ENCODE measurements around the gene FAM149A. TPM values are rescaled to one million over a fixed set of nuclear protein-coding genes. Genes with fewer than 3 reads are reported as not detected.

Gene FAM149A
- total and polyA plus RNA-seq, 5 donors from 2014 or later = 0.52 to 1.1 TPM; not detected in 3

GRCh38 chr4:186205156-186205555, 100.7 kb downstream of the FAM149A start:
- DNase-seq = no peak
- Mint-ChIP-seq H3K4me1 (peaks cover 0 to 32% (median 12%) of the 10 kb centered on the region in 4 donors), H3K27ac (peak overlapping the region in 1 of 3 donors; percentile 37), H3K27me3 (no peaks in the 10 kb centered on the region), H3K4me3 (peak overlapping the region in 1 of 4 donors; percentile 24), H3K36me3 (peaks cover 25% of the 10 kb centered on the region), H3K9me3 (peaks cover 0 to 12% (median 3%) of the 10 kb centered on the region in 7 donors)
- peaks cover 4% of the 10 kb centered on the region for H3K4me1 ChIP-seq (ENCODE audit: control insufficient read depth, insufficient read depth, low read length, poor library complexity, severe bottlenecking)
- ATAC-seq (ENCODE audit: low read depth in 2 of 2) = no peak
- H3K36me3 ChIP-seq (ENCODE audit: control insufficient read depth, insufficient read depth, low read length) = peaks cover 14% of the 10 kb centered on the region
- H3K27me3 ChIP-seq (ENCODE audit: control insufficient read depth, insufficient read depth, low read length) = no peaks in the 10 kb centered on the region
- H3K9me3 ChIP-seq (ENCODE audit: control insufficient read depth in 2 of 2, low read length in 2 of 2) = peaks cover 6 to 11% of the 10 kb centered on the region in 2 experiments
- H3K4me3 ChIP-seq (ENCODE audit: low read depth, low read length) = no peak overlapping the region
- peak overlapping the region; percentile 76 for H3K27ac ChIP-seq (ENCODE audit: insufficient read depth, low read length, poor library complexity, severe bottlenecking)

GRCh38 chr4:186216465-186217024, 112.0 kb downstream of the FAM149A start:
- H3K9me3 Mint-ChIP-seq = peaks cover 0 to 2% (median 0%) of the 10 kb centered on the region in 7 donors
- no peaks in the 10 kb centered on the region for H3K36me3 ChIP-seq (ENCODE audit: control insufficient read depth, insufficient read depth, low read length)
- no peak for DNase-seq
- H3K36me3 Mint-ChIP-seq = peaks cover 6% of the 10 kb centered on the region
- peaks cover 0 to 6% (median under 1%) of the 10 kb centered on the region in 4 donors for H3K4me1 Mint-ChIP-seq
- no peaks in the 10 kb centered on the region for H3K4me1 ChIP-seq (ENCODE audit: control insufficient read depth, insufficient read depth, low read length, poor library complexity, severe bottlenecking)
- no peaks in the 10 kb centered on the region for H3K27me3 ChIP-seq (ENCODE audit: control insufficient read depth, insufficient read depth, low read length)
- no peaks in the 10 kb centered on the region for H3K9me3 ChIP-seq (ENCODE audit: control insufficient read depth in 2 of 2, low read length in 2 of 2)
- no peak overlapping the region for H3K4me3 Mint-ChIP-seq
- no peak overlapping the region for H3K4me3 ChIP-seq (ENCODE audit: low read depth, low read length)
- H3K27ac ChIP-seq (ENCODE audit: insufficient read depth, low read length, poor library complexity, severe bottlenecking) = no peak overlapping the region
- peaks cover 4% of the 10 kb centered on the region for H3K27me3 Mint-ChIP-seq
- H3K27ac Mint-ChIP-seq = peak overlapping the region in 1 of 3 donors; percentile 11
- ATAC-seq (ENCODE audit: low read depth in 2 of 2) = no peak

DNA sequence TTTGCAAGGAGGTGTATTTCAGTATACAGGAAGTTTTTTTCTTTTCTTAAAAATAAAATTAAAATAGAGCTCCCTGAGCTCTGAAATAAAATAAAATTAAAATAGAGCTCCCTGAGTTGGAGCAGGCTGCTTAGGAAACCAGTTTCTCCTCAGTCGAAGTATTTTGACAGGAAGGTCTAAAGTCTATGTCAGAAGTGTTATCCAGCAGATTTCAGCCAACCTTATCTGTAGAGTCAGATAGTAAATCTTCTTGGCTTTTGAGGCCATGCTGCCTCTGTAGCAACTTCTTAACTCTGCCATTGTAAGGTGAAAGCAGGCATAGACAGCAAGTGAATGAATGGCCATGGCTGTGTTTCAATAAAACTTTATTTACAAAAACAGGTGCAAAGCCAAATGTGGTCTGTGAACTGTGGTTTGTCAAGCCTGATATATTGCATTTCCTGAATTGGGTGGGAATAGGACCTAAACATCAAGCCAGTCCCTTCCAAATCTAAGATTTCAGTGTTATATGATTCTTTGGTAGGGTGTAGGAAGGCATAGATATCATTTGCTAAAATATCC, 113.3 kb downstream of the FAM149A start:
- H3K9me3 Mint-ChIP-seq = peaks cover 0 to 3% (median 0%) of the 10 kb centered on the region in 7 donors
- no peaks in the 10 kb centered on the region for H3K9me3 ChIP-seq (ENCODE audit: control insufficient read depth in 2 of 2, low read length in 2 of 2)
- H3K27ac ChIP-seq (ENCODE audit: insufficient read depth, low read length, poor library complexity, severe bottlenecking) = no peak overlapping the region
- H3K4me1 ChIP-seq (ENCODE audit: control insufficient read depth, insufficient read depth, low read length, poor library complexity, severe bottlenecking) = no peaks in the 10 kb centered on the region
- no peaks in the 10 kb centered on the region for H3K36me3 Mint-ChIP-seq
- peaks cover 0 to 6% (median under 1%) of the 10 kb centered on the region in 4 donors for H3K4me1 Mint-ChIP-seq
- DNase-seq (no peak), ATAC-seq (ENCODE audit: low read depth in 2 of 2) (no peak)
- H3K4me3 ChIP-seq (ENCODE audit: low read depth, low read length) = no peak overlapping the region
- H3K27me3 Mint-ChIP-seq = peaks cover 4% of the 10 kb centered on the region
- no peak overlapping the region for H3K4me3 Mint-ChIP-seq
- no peak overlapping the region for H3K27ac Mint-ChIP-seq
- H3K36me3 ChIP-seq (ENCODE audit: control insufficient read depth, insufficient read depth, low read length) = no peaks in the 10 kb centered on the region
- no peaks in the 10 kb centered on the region for H3K27me3 ChIP-seq (ENCODE audit: control insufficient read depth, insufficient read depth, low read length)

GRCh38 chr4:186221624-186222023, 117.1 kb downstream of the FAM149A start:
- Mint-ChIP-seq H3K4me1 (peaks cover 0 to 6% (median 0%) of the 10 kb centered on the region in 4 donors), H3K27ac (no peak overlapping the region), H3K36me3 (peaks cover 11% of the 10 kb centered on the region), H3K27me3 (peaks cover 9% of the 10 kb centered on the region), H3K4me3 (no peak overlapping the region), H3K9me3 (peaks cover 0 to 18% (median 6%) of the 10 kb centered on the region in 7 donors)
- Histone ChIP-seq H3K36me3 (ENCODE audit: control insufficient read depth, insufficient read depth, low read length) (no peaks in the 10 kb centered on the region), H3K9me3 (ENCODE audit: control insufficient read depth in 2 of 2, low read length in 2 of 2) (peaks cover 0 to 9% of the 10 kb centered on the region in 2 experiments), H3K27me3 (ENCODE audit: control insufficient read depth, insufficient read depth, low read length) (no peaks in the 10 kb centered on the region), H3K4me3 (ENCODE audit: low read depth, low read length) (no peak overlapping the region), H3K4me1 (ENCODE audit: control insufficient read depth, insufficient read depth, low read length, poor library complexity, severe bottlenecking) (no peaks in the 10 kb centered on the region), H3K27ac (ENCODE audit: insufficient read depth, low read length, poor library complexity, severe bottlenecking) (no peak overlapping the region)
- no peak for DNase-seq
- no peak for ATAC-seq (ENCODE audit: low read depth in 2 of 2)

Other genes starting within 250 kb of the FAM149A start
- 0.47 TPM for gene TLR3, start 35.5 kb upstream of the FAM149A start, total RNA-seq
- 1 to 10 TPM in 2 of 4 donors, under 1 TPM in 2; 0.20 to 2.5 (median 0.82) TPM for gene TLR3, start 35.5 kb upstream of the FAM149A start, polyA plus RNA-seq
- gene CYP4V2, start 86.9 kb downstream of the FAM149A start, total RNA-seq = 29.1 TPM
- gene CYP4V2, start 86.9 kb downstream of the FAM149A start, polyA plus RNA-seq = 10 to 100 TPM; 26.1 to 30.9 (median 27.8) TPM
- 1.2 TPM for gene KLKB1, start 122.8 kb downstream of the FAM149A start, total RNA-seq
- gene KLKB1, start 122.8 kb downstream of the FAM149A start, polyA plus RNA-seq = under 1 TPM in 1 of 4 donors, not detected in 3; 0.14 TPM
- not detected for gene F11, start 161.5 kb downstream of the FAM149A start, total RNA-seq
- not detected for gene F11, start 161.5 kb downstream of the FAM149A start, polyA plus RNA-seq

Data from CD4-positive, CD25-positive, alpha-beta regulatory T cell (primary cell).